HG03571 (cell line): ENCODE results near the gene TCP11X2.
A peak's percentile ranks its signal among the peaks of the same experiment; 100 is the strongest.
"Not testable (repeated sequence)": the region's sequence is repeated elsewhere in the genome, so short reads cannot be mapped to it uniquely, and the experiment has no call there.

Experiments
- ATAC-seq: cut with Tn5 transposase; IDR thresholded peaks from one replicate; pipeline ENCODE4 v1.9.1; 2021; ENCODE audit not compliant: unreplicated experiment

The TCP11X2 gene

GRCh38 chrX:102471762-102472220 is at the start of gene TCP11X2:
TSS of gene TCP11X2 (minus strand) at chrX:102471812.
- ATAC-seq: not testable (repeated sequence)

GRCh38 chrX:102517326-102517725 is 45.7 kb upstream of the TCP11X2 start:
- ATAC-seq: no peak

DNA sequence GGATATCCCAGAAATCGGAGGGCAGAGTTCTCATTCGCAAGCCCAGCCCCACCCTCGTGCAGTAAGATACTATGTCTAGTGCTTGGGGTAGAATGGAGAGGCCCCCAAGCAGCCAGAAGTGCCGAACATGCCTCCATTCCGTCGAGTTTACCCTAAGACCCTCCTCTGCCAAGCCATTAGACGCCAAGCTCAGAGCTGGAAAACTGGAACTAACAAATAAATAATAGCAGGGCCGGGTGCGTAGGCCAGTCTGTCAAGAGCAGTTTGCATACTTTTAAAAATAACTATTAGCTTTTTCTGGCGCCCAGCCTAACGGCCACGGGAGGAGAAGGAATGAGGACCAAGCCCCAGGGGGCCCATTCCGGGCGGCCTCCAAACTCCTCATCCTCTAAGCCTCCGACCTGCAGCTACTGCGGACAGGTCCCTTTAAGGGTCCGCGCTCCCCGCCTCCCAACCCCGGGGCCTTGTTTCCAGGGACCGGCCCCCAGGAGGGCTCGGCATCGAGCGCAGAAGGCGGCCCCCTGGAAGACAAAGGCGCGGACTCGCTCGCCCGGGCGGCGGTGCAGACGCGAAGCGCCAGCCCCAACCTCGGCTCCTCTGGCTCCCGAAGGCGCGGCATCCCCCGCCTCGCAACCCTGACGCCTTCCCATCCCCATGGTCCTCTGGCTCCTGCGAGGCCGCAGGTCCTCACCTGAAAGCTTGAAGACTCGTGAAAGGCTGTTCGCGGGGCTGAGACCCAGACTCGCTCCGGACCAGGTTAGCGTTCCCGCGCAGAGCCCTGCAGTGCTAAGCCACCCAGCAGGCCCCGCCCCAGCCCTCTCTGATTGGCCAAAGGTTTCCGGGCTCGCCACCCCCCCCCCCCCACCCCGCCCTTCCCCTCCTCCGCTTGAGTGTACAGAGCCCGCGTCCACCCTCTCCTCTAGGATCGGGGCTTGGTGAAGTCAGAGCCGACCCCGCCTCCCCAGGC is 44.6 kb upstream of the TCP11X2 start, which contains the start of gene TMSB15A:
TMSB15A (minus strand) TSS at position 765 of the 967 bp plus-strand sequence.
- ATAC-seq: peak; percentile 85

- no peak for ATAC-seq
Observed at GRCh38 chrX:102514536-102514935, 42.9 kb upstream of the TCP11X2 start.

- no peak for ATAC-seq
Observed at GRCh38 chrX:102498732-102499131, 27.1 kb upstream of the TCP11X2 start.

DNA sequence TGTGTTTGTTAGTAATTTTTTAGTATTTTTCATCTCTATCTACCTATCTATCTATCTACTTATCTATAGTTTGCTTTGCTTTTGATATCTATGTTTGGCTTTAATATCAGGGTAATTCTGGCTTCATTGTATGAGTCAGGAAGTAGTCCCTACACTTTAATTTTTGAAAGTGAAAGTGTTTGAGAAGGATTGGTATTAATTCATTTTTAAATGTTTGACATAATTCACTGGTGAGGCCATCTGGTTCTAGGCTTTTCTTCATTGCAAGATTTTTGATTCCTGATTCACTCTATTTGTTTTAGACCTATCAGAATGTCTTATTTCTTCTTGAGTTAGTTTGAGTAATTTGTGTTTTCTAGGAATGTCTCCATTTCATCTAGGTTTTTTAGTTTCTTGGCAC is 20.2 kb upstream of the TCP11X2 start:
- no peak for ATAC-seq

DNA sequence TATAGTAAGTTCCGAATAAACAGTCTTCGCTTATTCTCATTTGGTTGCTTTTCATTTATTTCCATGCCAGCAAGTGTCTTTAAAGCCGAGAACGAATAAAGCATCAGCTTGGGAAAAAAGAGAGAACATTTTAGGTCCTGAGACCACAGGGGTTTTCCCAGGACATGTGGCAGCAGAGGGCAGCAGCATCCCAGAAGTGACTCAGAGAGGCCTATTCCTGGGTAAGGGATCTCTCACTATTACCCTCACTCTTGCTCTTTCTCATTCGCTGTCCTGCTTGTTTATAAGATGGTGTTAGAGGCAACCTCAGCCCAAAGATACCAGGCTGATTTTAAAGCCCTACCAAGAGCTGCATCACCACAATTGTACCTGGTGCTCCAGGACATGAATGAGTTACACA is 7.2 kb upstream of the TCP11X2 start:
- ATAC-seq: not testable (repeated sequence)

DNA sequence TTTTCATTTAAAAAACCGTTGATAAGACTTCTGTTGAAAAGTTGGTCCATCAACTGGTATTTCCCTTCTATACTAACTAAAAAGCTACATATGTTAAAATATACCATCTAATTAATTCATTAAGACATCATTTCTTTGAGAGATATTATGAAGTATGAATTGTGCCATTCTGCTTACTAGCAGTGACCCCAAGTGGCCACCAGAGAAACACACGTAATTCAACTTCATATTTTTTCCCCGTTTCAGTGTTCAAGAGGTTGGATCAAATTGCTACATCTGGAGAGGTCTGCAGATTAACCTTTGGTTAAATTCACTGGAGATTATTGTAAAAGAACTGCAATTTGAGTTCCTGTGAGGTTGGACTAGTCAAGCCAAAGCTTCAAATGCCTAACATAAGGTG is 1.4 kb downstream of the TCP11X2 start:
- not testable (repeated sequence) for ATAC-seq

GRCh38 chrX:102458615-102459014 is 13.0 kb downstream of the TCP11X2 start:
- ATAC-seq: not testable (repeated sequence)

DNA sequence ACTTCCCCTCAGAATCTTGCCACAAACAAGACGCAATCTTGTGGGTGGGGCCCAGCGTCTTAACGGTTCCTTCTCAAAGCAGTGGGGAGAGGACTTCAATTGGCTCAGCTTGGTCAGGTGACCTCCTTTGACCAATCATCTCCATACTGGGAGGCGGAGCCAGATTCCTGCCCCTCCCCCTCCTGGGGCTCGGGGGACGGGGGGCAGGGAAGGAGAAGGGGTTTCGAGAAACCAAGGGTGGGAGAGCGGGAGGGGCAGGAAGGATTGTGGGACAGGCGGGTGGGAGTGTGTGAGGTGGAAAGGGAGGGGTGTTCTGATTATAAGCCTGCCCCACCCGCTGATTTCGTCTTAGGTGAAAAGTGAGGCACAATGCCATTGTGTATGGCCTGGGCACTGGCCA is 31.7 kb downstream of the TCP11X2 start, which contains the start of gene NXF2B:
NXF2B (minus strand) TSS at position 101 of the 400 bp plus-strand sequence. CDS start 59,972 bp downstream, outside the sequence.
- ATAC-seq: not testable (repeated sequence)

DNA sequence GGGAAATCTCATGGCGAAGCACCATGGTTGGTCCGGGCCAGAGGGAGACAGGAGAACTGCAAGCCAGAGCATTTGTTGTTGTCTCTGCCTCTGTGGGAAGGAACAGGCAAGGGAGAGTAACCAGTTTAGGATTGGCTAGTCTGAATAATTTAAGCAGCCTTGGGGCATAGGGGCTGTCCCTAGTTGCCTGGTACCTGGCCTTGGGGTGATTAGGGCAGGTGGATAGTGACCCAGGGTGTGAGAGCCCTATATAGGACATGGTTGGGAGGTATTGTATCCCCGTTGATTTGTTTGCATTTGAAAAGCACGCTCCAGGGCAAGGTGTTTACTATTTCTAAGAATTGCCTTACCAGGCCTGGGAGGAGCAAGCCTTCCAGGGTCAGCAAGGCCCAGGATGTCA is 57.1 kb downstream of the TCP11X2 start:
- ATAC-seq: not testable (repeated sequence)
